HepG2 (cell line): ENCODE data around the gene PHLDB1. TPM values are rescaled to one million over a fixed set of nuclear protein-coding genes. Genes with fewer than 3 reads are reported as not detected.

Source experiments
- CREB1 ChIP-seq, 2 experiments: fragments of 450-650 bp in 1 of 2; IDR thresholded peaks; 2 replicates each; pipeline ENCODE4 v1.6.1; 2016 to 2017; ENCODE audit warnings: control low read depth in 1 of 2, mild to moderate bottlenecking in 1 of 2, missing compliant biosample characterization in 1 of 2, missing genetic modification characterization in 1 of 2
- HDAC1 ChIP-seq: sonication (generic); formaldehyde crosslinking; IDR thresholded peaks from 2 replicates; pipeline ENCODE4 v1.5.1; 2020; ENCODE audit warnings: mild to moderate bottlenecking, missing genetic modification reagents
- KDM4B ChIP-seq: sonication (generic); formaldehyde crosslinking; IDR thresholded peaks from 2 replicates; pipeline ENCODE4 v1.4.0; 2020; ENCODE audit warnings: missing genetic modification reagents
- PATZ1 ChIP-seq: sonication (generic); formaldehyde crosslinking; IDR thresholded peaks from 2 replicates; pipeline ENCODE4 v1.4.0; 2020; ENCODE audit warnings: missing genetic modification reagents
- SNAPC2 ChIP-seq: sonication (generic); formaldehyde crosslinking; IDR thresholded peaks from 2 replicates; pipeline ENCODE4 v1.8.1; 2022; ENCODE audit warnings: mild to moderate bottlenecking, missing genetic modification reagents
- THAP9 ChIP-seq: sonication (generic); formaldehyde crosslinking; IDR thresholded peaks from 2 replicates; pipeline ENCODE4; 2020; ENCODE audit warnings: missing genetic modification reagents, mild to moderate bottlenecking, borderline replicate concordance
- TMF1 ChIP-seq: sonication (generic); formaldehyde crosslinking; IDR thresholded peaks from 2 replicates; pipeline ENCODE4 v1.8.1; 2022; ENCODE audit warnings: low read depth, missing genetic modification reagents
- XRCC5 ChIP-seq: fragments of 200-400 bp; formaldehyde crosslinking; optimal IDR thresholded peaks from 2 replicates; pipeline ENCODE3; 2017; ENCODE audit warnings: mild to moderate bottlenecking, low read length
- ZNF646 ChIP-seq: sonication (generic); formaldehyde crosslinking; IDR thresholded peaks from 2 replicates; pipeline ENCODE4 v1.9.0; 2021; ENCODE audit warnings: mild to moderate bottlenecking, missing genetic modification reagents
- ZNF687 ChIP-seq: sonication (generic); formaldehyde crosslinking; IDR thresholded peaks from 2 replicates; pipeline ENCODE4 v1.5.1; 2020; ENCODE audit warnings: mild to moderate bottlenecking, missing genetic modification reagents, moderate library complexity
- ZNF703 ChIP-seq: sonication (generic); formaldehyde crosslinking; IDR thresholded peaks from 2 replicates; pipeline ENCODE4 v1.5.1; 2020; ENCODE audit warnings: missing genetic modification reagents, mild to moderate bottlenecking, moderate library complexity, borderline replicate concordance
- ZNF878 ChIP-seq: sonication (generic); formaldehyde crosslinking; IDR thresholded peaks from 2 replicates; pipeline ENCODE4 v1.8.1; 2023; ENCODE audit warnings: mild to moderate bottlenecking, missing genetic modification reagents, moderate library complexity
- polyA plus RNA-seq, 8 experiments: library from polyadenylated mRNA; depleted of rRNA in 3 of 8; stranded (reverse) in 7 of 8; unstranded in 1 of 8; fragments of >200 nt; fragmentation: Illumina TruSeq in 4 of 8; extraction: Trizol in 4 of 8; gene quantifications; 2 replicates each; pipeline versions ENCODE4 v1.2.1 to v1.2.3, GENCODE V29; 2011 to 2016; ENCODE audit warnings: low read depth in 4 of 8, missing spikeins in 1 of 8, mixed read lengths in 1 of 8; ENCODE audit not compliant: insufficient read depth in 1 of 8
- total RNA-seq, 5 experiments: library from RNA; depleted of rRNA; stranded (reverse); fragments of >200 nt; fragmentation: Illumina TruSeq; extraction: Trizol; gene quantifications; 2 replicates each; pipeline ENCODE4 v1.2.3, GENCODE V29; 2016; ENCODE audit warnings: low read depth in 1 of 5

Gene PHLDB1
- total and polyA plus RNA-seq, 2 of the 13 experiments (the other 11 are each of a cell fraction or from before 2014, with no cell fraction given) = 13.8 to 14.2 TPM

DNA sequence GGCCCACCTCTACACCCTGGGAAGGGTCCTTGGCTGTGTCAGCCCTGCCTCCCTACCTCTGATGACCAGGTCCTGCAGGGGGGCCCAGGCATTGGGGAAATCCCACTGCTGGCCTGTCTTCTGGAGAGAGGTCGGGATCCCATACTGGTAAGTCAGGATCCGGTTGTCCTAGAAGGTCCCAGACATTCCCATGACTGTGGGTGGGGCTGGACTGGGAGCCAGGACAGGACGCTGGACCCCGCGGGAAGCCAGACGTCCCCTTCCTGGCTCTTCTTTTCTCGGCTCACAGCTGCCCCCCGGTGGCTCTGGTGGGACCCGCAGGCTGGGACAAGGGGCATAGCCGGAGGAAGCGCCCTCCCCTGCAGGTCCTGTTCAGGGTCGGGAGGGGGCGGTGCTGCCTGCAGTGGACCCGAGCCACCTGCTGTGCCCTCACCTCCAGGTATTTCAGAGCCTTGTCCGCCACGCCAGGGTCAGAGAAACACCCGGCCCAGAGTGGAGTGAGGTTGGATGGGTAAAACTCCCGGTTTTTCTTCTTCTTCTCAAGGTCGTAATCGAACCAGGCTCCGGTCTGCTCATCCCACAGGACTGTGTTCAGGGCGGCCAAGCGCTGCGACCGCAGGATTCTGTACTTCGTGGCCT, 52.0 kb downstream of the PHLDB1 start (continued):
- TF ChIP-seq ZNF687 (peak; percentile 73), KDM4B (0 out of 2 replicates have a peak, but pooled peaks have one; percentile 59), ZNF703 (CRISPR knock-in tag) (no peak), SNAPC2 (CRISPR knock-in tag) (peak; percentile 63; the same call in 1 of the 2 replicates), ZNF646 (CRISPR knock-in tag) (no peak), CREB1 (IDR thresholded peaks at IDR 0.05) (no peak), CREB1 (CRISPR knock-in tag; IDR thresholded peaks at IDR 0.05) (no peak), XRCC5 (peak; percentile 85), HDAC1 (CRISPR knock-in tag) (peak; percentile 39; the same call in 1 of the 2 replicates), ZNF878 (no peak), PATZ1 (CRISPR knock-in tag) (peak; percentile 66), TMF1 (no peak), THAP9 (no peak)
